Measurements from ENCODE around the gene LHFPL2. TPM values are rescaled to one million over a fixed set of nuclear protein-coding genes. Genes with fewer than 3 reads are reported as not detected.

The LHFPL2 gene
- polyA plus RNA-seq, 1 of the 3 experiments (the other 2 are of a cell fraction) = 10.4 TPM

DNA sequence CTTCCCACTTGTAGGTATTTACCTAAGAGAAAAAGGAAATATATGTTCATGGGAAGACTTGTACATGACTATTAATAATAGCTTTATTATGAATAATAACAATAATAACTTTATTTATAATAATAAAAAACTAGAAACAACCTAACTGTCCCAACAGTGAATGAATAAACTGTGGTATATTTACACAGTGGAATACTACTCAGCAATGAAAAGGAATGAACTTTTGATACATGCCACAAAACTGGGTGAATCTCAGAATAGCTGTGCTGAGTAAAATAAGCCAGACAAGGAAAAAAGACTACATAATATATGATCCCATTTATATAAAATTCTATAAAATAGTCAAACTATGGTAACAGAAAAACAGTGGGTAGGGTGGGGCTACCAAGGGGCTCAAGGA, 199.5 kb downstream of the LHFPL2 start (continued):
- TF ChIP-seq, protein P1, sequence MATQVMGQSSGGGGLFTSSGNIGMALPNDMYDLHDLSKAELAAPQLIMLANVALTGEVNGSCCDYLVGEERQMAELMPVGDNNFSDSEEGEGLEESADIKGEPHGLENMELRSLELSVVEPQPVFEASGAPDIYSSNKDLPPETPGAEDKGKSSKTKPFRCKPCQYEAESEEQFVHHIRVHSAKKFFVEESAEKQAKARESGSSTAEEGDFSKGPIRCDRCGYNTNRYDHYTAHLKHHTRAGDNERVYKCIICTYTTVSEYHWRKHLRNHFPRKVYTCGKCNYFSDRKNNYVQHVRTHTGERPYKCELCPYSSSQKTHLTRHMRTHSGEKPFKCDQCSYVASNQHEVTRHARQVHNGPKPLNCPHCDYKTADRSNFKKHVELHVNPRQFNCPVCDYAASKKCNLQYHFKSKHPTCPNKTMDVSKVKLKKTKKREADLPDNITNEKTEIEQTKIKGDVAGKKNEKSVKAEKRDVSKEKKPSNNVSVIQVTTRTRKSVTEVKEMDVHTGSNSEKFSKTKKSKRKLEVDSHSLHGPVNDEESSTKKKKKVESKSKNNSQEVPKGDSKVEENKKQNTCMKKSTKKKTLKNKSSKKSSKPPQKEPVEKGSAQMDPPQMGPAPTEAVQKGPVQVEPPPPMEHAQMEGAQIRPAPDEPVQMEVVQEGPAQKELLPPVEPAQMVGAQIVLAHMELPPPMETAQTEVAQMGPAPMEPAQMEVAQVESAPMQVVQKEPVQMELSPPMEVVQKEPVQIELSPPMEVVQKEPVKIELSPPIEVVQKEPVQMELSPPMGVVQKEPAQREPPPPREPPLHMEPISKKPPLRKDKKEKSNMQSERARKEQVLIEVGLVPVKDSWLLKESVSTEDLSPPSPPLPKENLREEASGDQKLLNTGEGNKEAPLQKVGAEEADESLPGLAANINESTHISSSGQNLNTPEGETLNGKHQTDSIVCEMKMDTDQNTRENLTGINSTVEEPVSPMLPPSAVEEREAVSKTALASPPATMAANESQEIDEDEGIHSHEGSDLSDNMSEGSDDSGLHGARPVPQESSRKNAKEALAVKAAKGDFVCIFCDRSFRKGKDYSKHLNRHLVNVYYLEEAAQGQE (IDR thresholded peaks at IDR 0.05; ENCODE audit: low read depth, low read length) = no peak
- TF ChIP-seq SMC3 (IDR thresholded peaks at IDR 0.05; ENCODE audit: low read depth, low read length) (no peak), FOXJ3 (CRISPR knock-in tag; IDR thresholded peaks at IDR 0.05) (no peak), ZBTB33 (IDR thresholded peaks at IDR 0.05; ENCODE audit: borderline replicate concordance, low read depth) (no peak), MAX (IDR thresholded peaks at IDR 0.05; ENCODE audit: low read depth) (no peak)

GRCh38 chr5:78447775-78448424, 200.7 kb downstream of the LHFPL2 start:
- Histone ChIP-seq H3K27me3 (ENCODE audit: insufficient read depth) (no peaks in the 10 kb centered on the region), H3K36me3 (replicated peaks in 1 of 2; ENCODE audit: control insufficient read depth in 1 of 2, insufficient read depth in 2 of 2, low read length in 1 of 2) (peaks cover 5 to 21% of the 10 kb centered on the region in 2 experiments), H3K4me2 (no peak overlapping the region), H3K27ac (ENCODE audit: low read depth in 2 of 2, low read length in 1 of 2) (no peak overlapping the region), H3K79me2 (ENCODE audit: insufficient read depth) (no peaks in the 10 kb centered on the region; the same call in 1 of the 2 replicates), H3K4me3 (ENCODE audit: low read depth in 2 of 2, low read length in 1 of 2) (no peak overlapping the region), H3K9me3 (no peaks in the 10 kb centered on the region), H4K20me1 (ENCODE audit: insufficient read depth) (no peaks in the 10 kb centered on the region), H3K9me2 (no peaks in the 10 kb centered on the region), H3F3A (replicated peaks; ENCODE audit: insufficient read depth) (peaks cover 14% of the 10 kb centered on the region), H3K9ac (no peak overlapping the region), H3K4me1 (ENCODE audit: control insufficient read depth in 1 of 2, insufficient read depth in 2 of 2, low read depth in 1 of 2, low read length in 1 of 2) (no peaks in the 10 kb centered on the region; a peak in 1 of 4 replicates), H2AFZ (ENCODE audit: low read depth) (no peak overlapping the region)
- CTCF ChIA-PET = no interaction called here
- DNase-seq = no peak
- no peak for TF ChIP-seq PBX3 (IDR thresholded peaks at IDR 0.05)
- TF ChIP-seq RFX5 (IDR thresholded peaks at IDR 0.05; ENCODE audit: low read length) = no peak
- TF ChIP-seq TAF1 (IDR thresholded peaks at IDR 0.05; ENCODE audit: borderline replicate concordance, low read depth, low read length) = no peak
- no peak for TF ChIP-seq RXRA (IDR thresholded peaks at IDR 0.05; ENCODE audit: borderline replicate concordance, low read depth)
- TF ChIP-seq ZBTB33 (IDR thresholded peaks at IDR 0.05; ENCODE audit: borderline replicate concordance, low read depth) = no peak
- TF ChIP-seq MAX (IDR thresholded peaks at IDR 0.05; ENCODE audit: low read depth) = no peak
- POLR2A ChIA-PET = no interaction called here
- WGBS (ENCODE audit: low lambda C conversion rate) = 73% methylated on average over 3 of the region's 3 CpGs
